ENCODE measurements around the gene TENT5C.

- TF ChIP-seq EZH2 (IDR thresholded peaks at IDR 0.05) (no peak), MAX (IDR thresholded peaks at IDR 0.05) (no peak), CTCF (IDR thresholded peaks at IDR 0.05 in 2 of 3, conservative IDR thresholded peaks at IDR 0.05 in 1 of 3; ENCODE audit: borderline replicate concordance in 1 of 3, insufficient read depth in 1 of 3, low read depth in 2 of 3, low read length in 2 of 3) (no peak), POLR2A (IDR thresholded peaks at IDR 0.05; ENCODE audit: borderline replicate concordance, extremely low read depth, insufficient read depth, insufficient read length) (no peak), ZBTB33 (IDR thresholded peaks at IDR 0.05; ENCODE audit: extremely low read depth, insufficient replicate concordance, low read length) (no peak), CEBPB (IDR thresholded peaks at IDR 0.05; ENCODE audit: low read depth) (no peak), YY1 (IDR thresholded peaks at IDR 0.05; ENCODE audit: extremely low read depth, insufficient replicate concordance, low read depth, low read length) (no peak), ZFX (IDR thresholded peaks at IDR 0.05) (no peak), POLR2AphosphoS5 (IDR thresholded peaks at IDR 0.05; ENCODE audit: low read depth, low read length) (no peak), CBX3 (IDR thresholded peaks at IDR 0.05; ENCODE audit: low read depth) (no peak), TCF7L2 (IDR thresholded peaks at IDR 0.05; ENCODE audit: borderline replicate concordance, extremely low read depth, insufficient read depth, insufficient read length) (no peak)
- TF ChIP-seq, protein P1, sequence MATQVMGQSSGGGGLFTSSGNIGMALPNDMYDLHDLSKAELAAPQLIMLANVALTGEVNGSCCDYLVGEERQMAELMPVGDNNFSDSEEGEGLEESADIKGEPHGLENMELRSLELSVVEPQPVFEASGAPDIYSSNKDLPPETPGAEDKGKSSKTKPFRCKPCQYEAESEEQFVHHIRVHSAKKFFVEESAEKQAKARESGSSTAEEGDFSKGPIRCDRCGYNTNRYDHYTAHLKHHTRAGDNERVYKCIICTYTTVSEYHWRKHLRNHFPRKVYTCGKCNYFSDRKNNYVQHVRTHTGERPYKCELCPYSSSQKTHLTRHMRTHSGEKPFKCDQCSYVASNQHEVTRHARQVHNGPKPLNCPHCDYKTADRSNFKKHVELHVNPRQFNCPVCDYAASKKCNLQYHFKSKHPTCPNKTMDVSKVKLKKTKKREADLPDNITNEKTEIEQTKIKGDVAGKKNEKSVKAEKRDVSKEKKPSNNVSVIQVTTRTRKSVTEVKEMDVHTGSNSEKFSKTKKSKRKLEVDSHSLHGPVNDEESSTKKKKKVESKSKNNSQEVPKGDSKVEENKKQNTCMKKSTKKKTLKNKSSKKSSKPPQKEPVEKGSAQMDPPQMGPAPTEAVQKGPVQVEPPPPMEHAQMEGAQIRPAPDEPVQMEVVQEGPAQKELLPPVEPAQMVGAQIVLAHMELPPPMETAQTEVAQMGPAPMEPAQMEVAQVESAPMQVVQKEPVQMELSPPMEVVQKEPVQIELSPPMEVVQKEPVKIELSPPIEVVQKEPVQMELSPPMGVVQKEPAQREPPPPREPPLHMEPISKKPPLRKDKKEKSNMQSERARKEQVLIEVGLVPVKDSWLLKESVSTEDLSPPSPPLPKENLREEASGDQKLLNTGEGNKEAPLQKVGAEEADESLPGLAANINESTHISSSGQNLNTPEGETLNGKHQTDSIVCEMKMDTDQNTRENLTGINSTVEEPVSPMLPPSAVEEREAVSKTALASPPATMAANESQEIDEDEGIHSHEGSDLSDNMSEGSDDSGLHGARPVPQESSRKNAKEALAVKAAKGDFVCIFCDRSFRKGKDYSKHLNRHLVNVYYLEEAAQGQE (IDR thresholded peaks at IDR 0.05; ENCODE audit: low read depth) = no peak
Measured at GRCh38 chr1:117664314-117664713, 58.5 kb downstream of the TENT5C start.
